ENCODE results near the gene GPX4. TPM values are rescaled to one million over a fixed set of nuclear protein-coding genes. Genes with fewer than 3 reads are reported as not detected.

GPX4 gene
- total and polyA plus RNA-seq, 2 of the 13 experiments (the other 11 are each of a cell fraction or from before 2014, with no cell fraction given): 535 to 613 TPM

DNA sequence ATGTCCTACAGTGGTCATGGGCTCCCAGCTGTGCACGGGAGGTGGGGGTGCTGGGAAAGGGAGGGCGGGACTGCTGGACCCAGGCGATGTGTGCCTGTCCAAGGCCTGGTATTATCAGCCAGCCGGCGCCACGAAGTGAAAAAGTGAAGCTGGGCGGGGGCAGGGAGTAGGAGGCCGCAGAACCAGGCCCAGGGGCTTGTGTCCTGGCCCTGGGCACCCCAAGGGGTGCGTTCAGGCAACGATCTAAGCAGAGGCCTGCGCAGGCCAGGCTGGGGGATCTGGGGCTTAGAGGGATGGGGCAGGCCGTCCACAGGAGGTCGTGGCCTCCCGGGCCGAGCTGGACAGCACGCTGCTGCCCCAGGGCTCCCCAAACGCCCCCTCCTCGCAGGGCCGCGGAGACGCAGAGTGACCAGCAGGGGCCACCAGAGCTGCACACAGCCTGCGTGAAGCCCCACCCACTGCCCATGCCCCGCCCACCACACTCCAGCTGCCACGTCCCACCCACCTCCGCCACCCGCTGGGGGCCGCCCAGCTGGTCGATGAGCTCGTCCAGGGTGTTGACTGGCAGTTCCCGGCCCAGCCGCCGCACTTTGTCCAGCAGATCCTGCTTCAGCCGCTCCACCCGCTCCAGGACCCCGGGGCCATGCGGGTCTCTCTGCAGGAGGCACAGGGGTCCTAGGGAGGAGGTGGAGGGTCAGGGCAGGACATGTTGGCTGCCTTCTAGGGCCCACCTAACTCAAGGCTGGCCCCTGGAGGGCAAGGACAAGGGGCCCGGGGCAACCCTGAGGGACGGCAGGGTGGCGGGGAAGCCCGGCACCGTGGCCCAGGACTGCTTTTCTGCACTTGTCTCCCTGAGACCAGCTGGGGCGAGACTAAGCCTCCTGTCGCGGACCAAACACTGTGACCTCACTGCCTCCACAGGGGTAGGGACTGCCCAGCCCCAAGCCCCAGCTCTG, 9.5 kb downstream of the GPX4 start (continued):
- TF ChIP-seq REXO4 (CRISPR knock-in tag; IDR thresholded peaks at IDR 0.05; ENCODE audit: borderline replicate concordance): no peak
- no peak for TF ChIP-seq MLLT10 (CRISPR knock-in tag; IDR thresholded peaks at IDR 0.05)
- peak; percentile 87; the same call in 1 of the 3 replicates for TF ChIP-seq MXI1 (IDR thresholded peaks at IDR 0.05; ENCODE audit: borderline replicate concordance, low read depth, low read length)
- TF ChIP-seq, protein P1, sequence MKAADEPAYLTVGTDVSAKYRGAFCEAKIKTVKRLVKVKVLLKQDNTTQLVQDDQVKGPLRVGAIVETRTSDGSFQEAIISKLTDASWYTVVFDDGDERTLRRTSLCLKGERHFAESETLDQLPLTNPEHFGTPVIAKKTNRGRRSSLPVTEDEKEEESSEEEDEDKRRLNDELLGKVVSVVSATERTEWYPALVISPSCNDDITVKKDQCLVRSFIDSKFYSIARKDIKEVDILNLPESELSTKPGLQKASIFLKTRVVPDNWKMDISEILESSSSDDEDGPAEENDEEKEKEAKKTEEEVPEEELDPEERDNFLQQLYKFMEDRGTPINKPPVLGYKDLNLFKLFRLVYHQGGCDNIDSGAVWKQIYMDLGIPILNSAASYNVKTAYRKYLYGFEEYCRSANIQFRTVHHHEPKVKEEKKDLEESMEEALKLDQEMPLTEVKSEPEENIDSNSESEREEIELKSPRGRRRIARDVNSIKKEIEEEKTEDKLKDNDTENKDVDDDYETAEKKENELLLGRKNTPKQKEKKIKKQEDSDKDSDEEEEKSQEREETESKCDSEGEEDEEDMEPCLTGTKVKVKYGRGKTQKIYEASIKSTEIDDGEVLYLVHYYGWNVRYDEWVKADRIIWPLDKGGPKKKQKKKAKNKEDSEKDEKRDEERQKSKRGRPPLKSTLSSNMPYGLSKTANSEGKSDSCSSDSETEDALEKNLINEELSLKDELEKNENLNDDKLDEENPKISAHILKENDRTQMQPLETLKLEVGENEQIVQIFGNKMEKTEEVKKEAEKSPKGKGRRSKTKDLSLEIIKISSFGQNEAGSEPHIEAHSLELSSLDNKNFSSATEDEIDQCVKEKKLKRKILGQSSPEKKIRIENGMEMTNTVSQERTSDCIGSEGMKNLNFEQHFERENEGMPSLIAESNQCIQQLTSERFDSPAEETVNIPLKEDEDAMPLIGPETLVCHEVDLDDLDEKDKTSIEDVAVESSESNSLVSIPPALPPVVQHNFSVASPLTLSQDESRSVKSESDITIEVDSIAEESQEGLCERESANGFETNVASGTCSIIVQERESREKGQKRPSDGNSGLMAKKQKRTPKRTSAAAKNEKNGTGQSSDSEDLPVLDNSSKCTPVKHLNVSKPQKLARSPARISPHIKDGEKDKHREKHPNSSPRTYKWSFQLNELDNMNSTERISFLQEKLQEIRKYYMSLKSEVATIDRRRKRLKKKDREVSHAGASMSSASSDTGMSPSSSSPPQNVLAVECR (CRISPR knock-in tag; IDR thresholded peaks at IDR 0.05; ENCODE audit: borderline replicate concordance): peak; percentile 94
- TF ChIP-seq, protein P2, sequence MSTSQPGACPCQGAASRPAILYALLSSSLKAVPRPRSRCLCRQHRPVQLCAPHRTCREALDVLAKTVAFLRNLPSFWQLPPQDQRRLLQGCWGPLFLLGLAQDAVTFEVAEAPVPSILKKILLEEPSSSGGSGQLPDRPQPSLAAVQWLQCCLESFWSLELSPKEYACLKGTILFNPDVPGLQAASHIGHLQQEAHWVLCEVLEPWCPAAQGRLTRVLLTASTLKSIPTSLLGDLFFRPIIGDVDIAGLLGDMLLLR (CRISPR knock-in tag; IDR thresholded peaks at IDR 0.05): no peak
- TF ChIP-seq ARHGAP35 (CRISPR knock-in tag; IDR thresholded peaks at IDR 0.05; ENCODE audit: borderline replicate concordance): peak; percentile 49; the same call in 1 of the 2 replicates
- no peak for TF ChIP-seq ZNF841 (CRISPR knock-in tag; IDR thresholded peaks at IDR 0.05; ENCODE audit: borderline replicate concordance)
- TF ChIP-seq ZBTB38 (CRISPR knock-in tag; IDR thresholded peaks at IDR 0.05): peak; percentile 80
- TF ChIP-seq, protein P3, sequence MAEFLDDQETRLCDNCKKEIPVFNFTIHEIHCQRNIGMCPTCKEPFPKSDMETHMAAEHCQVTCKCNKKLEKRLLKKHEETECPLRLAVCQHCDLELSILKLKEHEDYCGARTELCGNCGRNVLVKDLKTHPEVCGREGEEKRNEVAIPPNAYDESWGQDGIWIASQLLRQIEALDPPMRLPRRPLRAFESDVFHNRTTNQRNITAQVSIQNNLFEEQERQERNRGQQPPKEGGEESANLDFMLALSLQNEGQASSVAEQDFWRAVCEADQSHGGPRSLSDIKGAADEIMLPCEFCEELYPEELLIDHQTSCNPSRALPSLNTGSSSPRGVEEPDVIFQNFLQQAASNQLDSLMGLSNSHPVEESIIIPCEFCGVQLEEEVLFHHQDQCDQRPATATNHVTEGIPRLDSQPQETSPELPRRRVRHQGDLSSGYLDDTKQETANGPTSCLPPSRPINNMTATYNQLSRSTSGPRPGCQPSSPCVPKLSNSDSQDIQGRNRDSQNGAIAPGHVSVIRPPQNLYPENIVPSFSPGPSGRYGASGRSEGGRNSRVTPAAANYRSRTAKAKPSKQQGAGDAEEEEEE (CRISPR knock-in tag; IDR thresholded peaks at IDR 0.05; ENCODE audit: borderline replicate concordance): no peak
- TF ChIP-seq HNRNPUL1 (IDR thresholded peaks at IDR 0.05; ENCODE audit: low read depth, low read length): no peak
- TF ChIP-seq, protein P4, sequence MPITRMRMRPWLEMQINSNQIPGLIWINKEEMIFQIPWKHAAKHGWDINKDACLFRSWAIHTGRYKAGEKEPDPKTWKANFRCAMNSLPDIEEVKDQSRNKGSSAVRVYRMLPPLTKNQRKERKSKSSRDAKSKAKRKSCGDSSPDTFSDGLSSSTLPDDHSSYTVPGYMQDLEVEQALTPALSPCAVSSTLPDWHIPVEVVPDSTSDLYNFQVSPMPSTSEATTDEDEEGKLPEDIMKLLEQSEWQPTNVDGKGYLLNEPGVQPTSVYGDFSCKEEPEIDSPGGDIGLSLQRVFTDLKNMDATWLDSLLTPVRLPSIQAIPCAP (CRISPR knock-in tag; IDR thresholded peaks at IDR 0.05; ENCODE audit: low read depth): no peak
- TF ChIP-seq ZNF777 (CRISPR knock-in tag; IDR thresholded peaks at IDR 0.05): no peak
- TF ChIP-seq SIX1 (CRISPR knock-in tag; IDR thresholded peaks at IDR 0.05; ENCODE audit: borderline replicate concordance): no peak
- TF ChIP-seq ERF (CRISPR knock-in tag; IDR thresholded peaks at IDR 0.05): peak; percentile 84
- TF ChIP-seq ZGPAT (CRISPR knock-in tag; IDR thresholded peaks at IDR 0.05): peak; percentile 84
- TF ChIP-seq ZNF660 (CRISPR knock-in tag; IDR thresholded peaks at IDR 0.05; ENCODE audit: borderline replicate concordance, low read depth): no peak
- peak; percentile 44; the same call in 1 of the 2 replicates for TF ChIP-seq JUND (CRISPR knock-in tag; IDR thresholded peaks at IDR 0.05)
- TF ChIP-seq ELF3 (CRISPR knock-in tag; IDR thresholded peaks at IDR 0.05): peak; percentile 64; the same call in 1 of the 2 replicates
- TF ChIP-seq TAF15 (IDR thresholded peaks at IDR 0.05; ENCODE audit: low read depth, low read length, poor library complexity, severe bottlenecking): no peak
- TF ChIP-seq FOXM1 (CRISPR knock-in tag; IDR thresholded peaks at IDR 0.05): no peak
